GM12875 (cell line): ENCODE data around the gene OR1J2.
"Not testable (repeated sequence)": the region's sequence is repeated elsewhere in the genome, so short reads cannot be mapped to it uniquely, and the experiment has no call there.

Source experiments
- H3K4me3 ChIP-seq: one replicate; pipeline ENCODE4 v1.5.1; 2011; ENCODE audit warnings: low read depth, low read length, control low read depth
- CTCF ChIP-seq: IDR thresholded peaks from 2 replicates; pipeline ENCODE4 v1.5.1; 2011; ENCODE audit warnings: low read depth, mild to moderate bottlenecking, control low read depth, inconsistent platforms, low read length, moderate library complexity, borderline replicate concordance; ENCODE audit not compliant: insufficient read depth

The OR1J2 gene

GRCh38 chr9:122518841-122519240, 8.2 kb downstream of the OR1J2 start, which contains the start of gene OR1J4:
TSS of gene OR1J4 (plus strand) at chr9:122519141. CDS start at chr9:122519141, 0 bp downstream.
- no peak for TF ChIP-seq CTCF
- no peak within 1 kb of the TSS for H3K4me3 ChIP-seq

GRCh38 chr9:122519376-122519775, 8.8 kb downstream of the OR1J2 start:
- no peak overlapping the region for H3K4me3 ChIP-seq
- no peak for TF ChIP-seq CTCF

- TF ChIP-seq CTCF: no peak
- H3K4me3 ChIP-seq: no peak overlapping the region
Measured at GRCh38 chr9:122526602-122527001, 16.0 kb downstream of the OR1J2 start.

GRCh38 chr9:122527193-122527592, 16.6 kb downstream of the OR1J2 start, which contains the start of gene OR1N1:
TSS of gene OR1N1 (minus strand) at chr9:122527293. CDS start at chr9:122527293, 0 bp downstream.
- TF ChIP-seq CTCF: no peak
- H3K4me3 ChIP-seq: no peak within 1 kb of the TSS

- H3K4me3 ChIP-seq: not testable (repeated sequence)
Measured at GRCh38 chr9:122531157-122531556, 20.6 kb downstream of the OR1J2 start.

GRCh38 chr9:122536134-122536533, 25.5 kb downstream of the OR1J2 start:
- H3K4me3 ChIP-seq: no peak overlapping the region
- TF ChIP-seq CTCF: no peak

GRCh38 chr9:122537066-122537465, 26.5 kb downstream of the OR1J2 start:
- H3K4me3 ChIP-seq: not testable (repeated sequence)

GRCh38 chr9:122538757-122539156, 28.2 kb downstream of the OR1J2 start:
- no peak for TF ChIP-seq CTCF
- H3K4me3 ChIP-seq: no peak overlapping the region
